Left colon (tissue), 2 donors: ENCODE data around the gene PLEKHG4B. TPM values are rescaled to one million over a fixed set of nuclear protein-coding genes. Genes with fewer than 3 reads are reported as not detected.
A peak's percentile ranks its signal among the peaks of the same experiment; 100 is the strongest.
"Not testable (repeated sequence)": the region's sequence is repeated elsewhere in the genome, so short reads cannot be mapped to it uniquely, and the experiment has no call there.

Source experiments
- ATAC-seq: fragments of 200-7000 bp; cut with Tn5 transposase; one replicate; pipeline ENCODE4 v1.9.1; 2020; ENCODE audit warnings: mild to moderate bottlenecking, moderate library complexity
- DNase-seq, 2 donors: peaks; one replicate each; pipeline ENCODE4 v3.0.0-alpha.2; 2020
- intact Hi-C, 2 donors: fragments of 100-400 bp; cut with DNase I in 1 of 2; cut with micrococcal nuclease in 1 of 2; formaldehyde crosslinking; loops; one replicate each; pipeline versions ENCODE4 v1.11.2 to v1.14.0; 2022; cut with DNase I, micrococcal nuclease
- total RNA-seq, 2 donors: library from RNA; stranded (reverse); fragmentation: NEBNext Ultra II Directional; extraction: Animal tissue kit (Norgen Biotek cat#: 25700); gene quantifications; one replicate each; pipeline ENCODE4 v1.2.1, GENCODE V29; 2021
- donor health status: DM: no; HTN: no; CAD: no.
- donor health status: DM: yes; HTN: yes; CAD: no.

PLEKHG4B gene
- total RNA-seq, 2 donors from 2014 or later: 0.39 TPM; not detected in 1

- intact Hi-C loops: no loop called here
- DNase-seq (no peak), ATAC-seq (no peak)
Measured at GRCh38 chr5:191949-192690, 100.2 kb downstream of the PLEKHG4B start.

DNA sequence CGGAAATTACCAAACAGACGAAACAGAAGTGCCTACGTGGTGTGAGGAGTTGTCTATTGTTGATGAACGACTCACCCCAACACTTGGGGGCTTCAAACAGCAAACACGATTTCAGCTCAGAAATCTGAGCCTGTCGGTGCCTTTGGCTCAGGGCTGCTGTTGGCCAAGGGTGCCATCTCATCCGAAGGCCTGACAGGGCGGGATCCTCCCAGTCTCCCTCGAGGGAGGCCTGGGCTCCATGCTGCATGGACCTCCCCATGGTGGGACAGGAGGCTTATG is 100.7 kb downstream of the PLEKHG4B start:
- intact Hi-C loops: no loop called here
- DNase-seq: no peak
- ATAC-seq: no peak

GRCh38 chr5:192970-193831 is 101.2 kb downstream of the PLEKHG4B start:
- intact Hi-C loops: no loop called here
- no peak for ATAC-seq
- DNase-seq: no peak

GRCh38 chr5:194102-194501 is 102.1 kb downstream of the PLEKHG4B start:
- DNase-seq (no peak), ATAC-seq (no peak)
- intact Hi-C loops: no loop called here

- DNase-seq (no peak), ATAC-seq (no peak)
- intact Hi-C loops: no loop called here
Measured at GRCh38 chr5:194603-195209, 102.7 kb downstream of the PLEKHG4B start.

- ATAC-seq (no peak), DNase-seq (no peak)
- intact Hi-C loops: no loop called here
Measured at GRCh38 chr5:195401-196160, 103.6 kb downstream of the PLEKHG4B start.

GRCh38 chr5:196350-196749 is 104.4 kb downstream of the PLEKHG4B start:
- intact Hi-C loops: no loop called here
- DNase-seq (no peak), ATAC-seq (no peak)

DNA sequence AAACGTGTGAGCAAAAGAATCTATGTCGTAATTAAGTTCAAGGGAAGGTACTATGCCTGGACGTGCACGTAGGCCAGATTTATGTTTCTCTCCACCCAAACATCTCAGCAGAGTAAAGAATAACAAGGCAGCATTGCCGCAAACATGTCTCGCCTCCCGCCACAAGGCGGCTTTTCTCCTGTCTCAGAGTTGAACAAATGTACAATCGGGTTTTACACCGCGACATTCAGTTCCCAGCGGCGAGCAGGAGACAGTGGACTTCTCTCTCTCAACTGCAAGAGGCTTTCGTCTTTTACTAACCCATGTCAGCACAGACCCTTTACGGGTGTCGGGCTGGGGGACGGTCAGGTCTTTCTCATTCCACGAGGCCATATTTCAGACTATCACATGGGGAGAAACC is 105.1 kb downstream of the PLEKHG4B start:
- DNase-seq: peak in 1 of 2 donors; percentile 25
- ATAC-seq, intact Hi-C loops: not testable (repeated sequence)

DNA sequence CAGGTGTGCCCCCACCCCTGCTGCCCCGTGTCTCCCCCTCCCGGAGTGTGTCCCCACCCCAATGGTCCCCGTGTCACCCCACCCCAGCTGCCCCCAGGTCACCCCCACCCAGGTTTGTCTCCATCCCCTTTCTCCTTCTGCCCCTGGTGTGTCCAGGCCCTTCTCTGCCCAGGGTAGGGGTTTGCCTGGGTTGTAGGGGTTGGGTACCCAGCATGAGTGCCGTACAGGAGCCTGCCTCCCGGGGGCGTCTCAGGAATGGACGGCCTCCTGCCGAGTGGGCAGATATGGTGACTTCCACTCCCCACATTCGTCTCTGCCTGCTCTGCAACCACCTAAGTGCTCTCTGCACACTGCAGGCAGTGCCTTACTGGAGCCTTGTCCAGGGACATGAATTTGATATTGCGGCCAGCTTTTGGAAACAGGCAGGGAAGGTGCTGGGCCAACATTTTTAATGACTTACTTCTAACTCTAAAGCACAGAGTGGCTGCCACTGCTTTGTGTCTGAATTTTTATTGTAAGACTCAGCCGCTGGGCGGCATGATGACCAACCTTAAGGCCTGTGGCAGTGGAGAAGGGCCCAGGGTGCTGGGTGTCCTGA is 106.0 kb downstream of the PLEKHG4B start:
- ATAC-seq: no peak
- peak in 1 of 2 donors; percentile 15 for DNase-seq
- intact Hi-C loops: no loop called here

DNA sequence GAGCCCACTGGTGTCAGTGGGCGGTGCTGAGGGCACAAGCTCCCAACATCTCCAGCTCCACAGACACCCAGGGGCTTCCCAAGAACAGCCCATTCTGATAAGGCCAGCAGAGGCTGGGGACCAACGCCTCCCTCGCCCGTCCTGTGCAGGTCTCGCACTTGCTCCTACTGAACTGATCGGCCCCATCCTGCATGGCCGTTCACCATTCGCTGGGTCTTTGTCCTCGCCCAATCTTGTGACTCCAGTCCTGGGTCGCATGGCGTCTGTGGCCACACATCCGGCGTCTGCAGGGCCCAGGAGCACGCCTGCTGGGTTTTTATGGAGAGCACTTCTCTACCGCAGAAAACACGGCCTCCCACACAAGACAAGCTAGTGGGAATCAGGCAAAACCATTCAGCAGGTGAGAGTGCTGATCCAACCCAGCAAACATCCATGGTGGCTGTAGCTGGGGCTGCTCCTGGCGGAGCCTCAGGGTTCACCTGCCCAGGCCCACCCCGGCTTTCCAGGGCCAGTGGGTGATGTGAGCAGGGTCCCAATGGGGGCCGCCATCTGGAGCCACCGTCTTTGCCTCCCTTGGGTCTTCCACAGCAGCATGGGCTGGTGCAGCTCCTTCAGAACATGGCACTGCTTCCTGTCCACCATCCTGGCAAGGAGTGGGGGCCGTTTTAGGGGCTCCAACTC is 106.7 kb downstream of the PLEKHG4B start:
- ATAC-seq (no peak), DNase-seq (no peak)
- intact Hi-C loops: no loop called here

GRCh38 chr5:199197-199949 is 107.4 kb downstream of the PLEKHG4B start:
- intact Hi-C loops: no loop called here
- ATAC-seq: no peak
- DNase-seq: no peak

GRCh38 chr5:199950-200645 is 108.1 kb downstream of the PLEKHG4B start:
- DNase-seq: no peak
- intact Hi-C loops: no loop called here
- no peak for ATAC-seq

GRCh38 chr5:200985-201384 is 109.0 kb downstream of the PLEKHG4B start:
- ATAC-seq (no peak), DNase-seq (no peak)
- intact Hi-C loops: no loop called here

- ATAC-seq (no peak), DNase-seq (no peak)
- intact Hi-C loops: no loop called here
Measured at GRCh38 chr5:201672-202071, 109.7 kb downstream of the PLEKHG4B start.

GRCh38 chr5:203246-203930 is 111.4 kb downstream of the PLEKHG4B start:
- intact Hi-C loops: no loop called here

DNA sequence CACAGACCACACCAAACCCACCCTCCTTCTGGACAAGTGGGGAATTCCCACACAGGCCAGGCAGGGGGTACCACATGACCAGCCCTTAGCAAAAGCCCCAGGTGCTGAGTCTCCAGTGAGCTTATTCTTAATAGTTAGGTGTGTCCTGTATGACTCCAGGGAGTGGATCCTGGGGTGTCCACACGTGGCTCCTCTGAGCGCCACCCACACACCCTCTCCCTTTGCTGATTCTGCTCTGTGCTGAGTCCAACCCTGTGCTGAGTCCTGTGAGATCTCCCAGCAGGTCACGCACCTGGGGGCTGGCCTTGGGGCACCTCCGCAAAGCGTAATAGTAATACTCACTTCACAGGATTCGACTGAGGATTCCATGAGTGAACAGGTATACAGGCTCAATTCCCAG is 112.0 kb downstream of the PLEKHG4B start:
- intact Hi-C loops: no loop called here
- ATAC-seq (no peak), DNase-seq (no peak)

More at GRCh38 chr5:203246-203930, 111.4 kb downstream of the PLEKHG4B start:
- DNase-seq (no peak), ATAC-seq (no peak)

GRCh38 chr5:204462-204861 is 112.5 kb downstream of the PLEKHG4B start:
- DNase-seq: no peak
- intact Hi-C loops: no loop called here

More at GRCh38 chr5:204462-204861, 112.5 kb downstream of the PLEKHG4B start:
- ATAC-seq: no peak
